DOHH2 (cell line): ENCODE results near the gene E2F3.

ENCODE experiments used
- H3F3A ChIP-seq: fragments of 200-600 bp; sonication (generic), shearing (Covaris generic); 2 replicates; pipeline ENCODE4 v1.6.0; 2016; ENCODE audit warnings: antibody characterized with exemption, mild to moderate bottlenecking; ENCODE audit not compliant: control insufficient read depth, insufficient read depth
- H3K27ac ChIP-seq: fragments of 200-600 bp; sonication (generic); 2 replicates; pipeline ENCODE4 v1.5.1; 2014; ENCODE audit warnings: low read depth, mild to moderate bottlenecking, low read length, moderate library complexity
- H3K27me3 ChIP-seq: fragments of 200-600 bp; sonication (generic); 2 replicates; pipeline ENCODE4 v1.6.1; 2014; ENCODE audit warnings: mild to moderate bottlenecking, low read length, mixed read lengths; ENCODE audit not compliant: control insufficient read depth
- H3K36me3 ChIP-seq: fragments of 200-600 bp; sonication (generic); 2 replicates; pipeline ENCODE4 v1.6.1; 2014; ENCODE audit warnings: mild to moderate bottlenecking, low read length, moderate library complexity, mixed read lengths; ENCODE audit not compliant: control insufficient read depth
- H3K4me1 ChIP-seq: fragments of 200-600 bp; sonication (generic); 2 replicates; pipeline ENCODE4 v1.6.1; 2014; ENCODE audit warnings: mild to moderate bottlenecking, low read length, mixed read lengths; ENCODE audit not compliant: control insufficient read depth
- H3K4me2 ChIP-seq: fragments of 200-600 bp; sonication (generic); 2 replicates; pipeline ENCODE4 v1.6.0; 2014; ENCODE audit warnings: mild to moderate bottlenecking, low read length, moderate library complexity
- H3K4me3 ChIP-seq: fragments of 200-600 bp; sonication (generic); 2 replicates; pipeline ENCODE4 v1.5.1; 2014; ENCODE audit warnings: mild to moderate bottlenecking, low read length, mixed read lengths
- H3K79me2 ChIP-seq: fragments of 200-600 bp; sonication (generic); 2 replicates; pipeline ENCODE4 v1.6.1; 2014; ENCODE audit warnings: mild to moderate bottlenecking, low read length, mixed read lengths; ENCODE audit not compliant: control insufficient read depth
- H3K9me2 ChIP-seq: fragments of 200-600 bp; sonication (generic); replicated peaks from 2 replicates; pipeline ENCODE4 v1.6.1; 2014; ENCODE audit warnings: mild to moderate bottlenecking, low read length, mixed read lengths; ENCODE audit not compliant: control insufficient read depth
- H3K9me3 ChIP-seq: fragments of 200-600 bp; sonication (generic); 2 replicates; pipeline ENCODE4 v1.6.1; 2014; ENCODE audit warnings: antibody characterized with exemption, low read length, mixed read lengths; ENCODE audit not compliant: control insufficient read depth, insufficient read depth
- H4K20me1 ChIP-seq: fragments of 200-600 bp; sonication (generic); 2 replicates; pipeline ENCODE4 v1.6.0; 2014; ENCODE audit warnings: low read depth, mild to moderate bottlenecking, antibody characterized with exemption, low read length, moderate library complexity; ENCODE audit not compliant: control insufficient read depth, insufficient read depth
- CTCF ChIP-seq: fragments of 200-600 bp; sonication (generic); IDR thresholded peaks from one replicate; pipeline ENCODE4 v1.5.1; 2014; ENCODE audit warnings: antibody characterized with exemption, mild to moderate bottlenecking, low read depth, low read length; ENCODE audit not compliant: poor library complexity, severe bottlenecking
- EZH2phosphoT487 ChIP-seq: fragments of 200-600 bp; sonication (generic); IDR thresholded peaks from 2 replicates; pipeline ENCODE4 v1.6.1; 2017; ENCODE audit warnings: borderline replicate concordance, mild to moderate bottlenecking, antibody characterized with exemption, low read length, moderate library complexity, mixed read lengths

The E2F3 gene

DNA sequence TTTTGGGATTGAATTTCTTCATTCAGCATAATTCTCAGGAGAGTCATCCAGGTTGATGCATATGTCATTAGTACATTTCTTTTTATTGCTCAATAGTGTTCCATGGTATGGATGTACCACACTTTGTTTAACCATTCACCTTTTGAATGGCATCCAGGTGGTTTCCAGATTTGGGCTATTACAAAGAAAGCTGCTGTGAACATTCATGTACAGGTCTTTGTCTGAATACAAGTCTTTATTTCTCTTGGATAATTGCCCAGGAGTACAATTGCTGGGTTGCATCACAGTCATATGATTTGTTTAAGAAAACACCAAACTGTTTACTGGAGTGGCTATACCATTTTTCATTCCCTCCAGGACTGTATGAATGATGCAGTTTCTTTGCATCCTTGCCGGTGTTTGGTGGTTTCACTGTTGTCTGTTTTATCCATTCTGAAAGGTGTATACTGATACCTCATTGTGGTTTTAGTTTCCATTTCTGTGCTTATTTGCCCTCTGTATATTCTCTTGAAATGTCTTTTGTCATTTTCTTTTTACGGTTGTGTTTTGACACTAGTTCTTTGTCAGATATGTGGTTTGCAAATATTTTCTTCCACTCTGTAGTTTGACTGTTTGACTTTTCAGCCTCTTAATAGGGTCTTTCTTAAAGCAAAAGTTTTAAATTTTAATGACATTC, 141.4 kb downstream of the E2F3 start:
- H3K36me3 ChIP-seq: peaks cover 53% of the 10 kb centered on the region
- no peaks in the 10 kb centered on the region for H3K9me2 ChIP-seq
- no peaks in the 10 kb centered on the region for H4K20me1 ChIP-seq
- TF ChIP-seq CTCF: no peak
- no peak for TF ChIP-seq EZH2phosphoT487
- no peak overlapping the region for H3K4me3 ChIP-seq
- H3F3A ChIP-seq: no peaks in the 10 kb centered on the region
- H3K4me2 ChIP-seq: no peak overlapping the region
- H3K9me3 ChIP-seq: no peaks in the 10 kb centered on the region
- H3K27me3 ChIP-seq: no peaks in the 10 kb centered on the region
- peaks cover 61% of the 10 kb centered on the region for H3K79me2 ChIP-seq
- no peaks in the 10 kb centered on the region for H3K4me1 ChIP-seq
- H3K27ac ChIP-seq: no peak overlapping the region
